DMS79 (cell line): ENCODE results near the gene CACNG6.
"Not testable (repeated sequence)": the region's sequence is repeated elsewhere in the genome, so short reads cannot be mapped to it uniquely, and the experiment has no call there.

Experiments used
- DNase-seq: peaks from one replicate; lab custom pipeline; 2025; lab: John Stamatoyannopoulos, UW

The CACNG6 gene

GRCh38 chr19:54002495-54003315 lies 11.3 kb downstream of the CACNG6 start:
- DNase-seq, result no peak

GRCh38 chr19:54009440-54009839 lies 18.0 kb downstream of the CACNG6 start:
- no peak for DNase-seq

- DNase-seq, result no peak
These were observed 19.0 kb downstream of the CACNG6 start for GRCh38 chr19:54010474-54010873.

GRCh38 chr19:54011507-54012211 lies 20.2 kb downstream of the CACNG6 start:
- DNase-seq, result no peak

- DNase-seq, result no peak
These were observed 22.4 kb downstream of the CACNG6 start for GRCh38 chr19:54013866-54014265.

GRCh38 chr19:54014920-54015560 lies 23.6 kb downstream of the CACNG6 start:
- DNase-seq, result peak; percentile 71

GRCh38 chr19:54017261-54017660 lies 25.8 kb downstream of the CACNG6 start:
- DNase-seq, result peak; percentile 90

GRCh38 chr19:54021363-54021762 lies 29.9 kb downstream of the CACNG6 start:
- DNase-seq, result no peak

GRCh38 chr19:54021932-54022331 lies 30.5 kb downstream of the CACNG6 start:
- no peak for DNase-seq

- no peak for DNase-seq
These were observed 31.8 kb downstream of the CACNG6 start for GRCh38 chr19:54023191-54023590.

- no peak for DNase-seq
These were observed 33.2 kb downstream of the CACNG6 start for GRCh38 chr19:54024660-54025059.

- no peak for DNase-seq
These were observed 35.2 kb downstream of the CACNG6 start for GRCh38 chr19:54026656-54027055.

- DNase-seq, result no peak
These were observed 37.9 kb downstream of the CACNG6 start for GRCh38 chr19:54029301-54029700.

- DNase-seq, result peak; percentile 17
These were observed 38.6 kb downstream of the CACNG6 start for GRCh38 chr19:54029930-54030490.

GRCh38 chr19:54030895-54031586 lies 39.6 kb downstream of the CACNG6 start:
- no peak for DNase-seq

- DNase-seq, result no peak
These were observed 44.1 kb downstream of the CACNG6 start for GRCh38 chr19:54035215-54036178.

GRCh38 chr19:54036542-54036941 lies 45.1 kb downstream of the CACNG6 start:
- not testable (repeated sequence) for DNase-seq

GRCh38 chr19:54040003-54040402 lies 48.6 kb downstream of the CACNG6 start:
- DNase-seq, result no peak

- no peak for DNase-seq
These were observed 50.7 kb downstream of the CACNG6 start for GRCh38 chr19:54041969-54042606.

- DNase-seq, result no peak
These were observed 51.6 kb downstream of the CACNG6 start for GRCh38 chr19:54042989-54043388.
